SH-SY5Y (cell line): ENCODE results near the gene MAGOHB.

Experiments used
- GATA2 ChIP-seq: IDR thresholded peaks from 2 replicates; pipeline ENCODE4 v1.6.1; 2011; ENCODE audit warnings: mild to moderate bottlenecking, low read depth, low read length
- GATA3 ChIP-seq: IDR thresholded peaks from 2 replicates; pipeline ENCODE4 v1.6.1; 2011; ENCODE audit warnings: low read depth, mild to moderate bottlenecking, low read length, moderate library complexity

The MAGOHB gene

DNA sequence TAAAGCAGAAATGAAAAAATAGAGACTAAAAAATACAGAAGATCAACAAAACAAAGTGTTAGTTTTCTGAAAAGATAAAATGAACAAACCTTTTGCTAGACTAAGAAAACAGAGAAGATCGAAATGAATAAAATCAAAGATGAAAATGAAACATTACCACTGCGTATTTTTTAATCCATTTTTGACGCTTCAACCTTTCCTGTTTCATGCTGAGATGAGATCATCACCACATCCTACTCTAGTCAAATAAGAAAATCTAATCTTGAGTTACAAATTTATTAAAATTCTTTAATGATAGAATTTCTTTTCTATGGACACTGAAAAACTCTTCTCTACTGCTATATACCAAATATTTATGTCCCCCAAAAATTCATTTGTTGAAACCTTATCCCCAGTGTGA lies 30.7 kb downstream of the MAGOHB start:
- no peak for TF ChIP-seq GATA2
- no peak for TF ChIP-seq GATA3

DNA sequence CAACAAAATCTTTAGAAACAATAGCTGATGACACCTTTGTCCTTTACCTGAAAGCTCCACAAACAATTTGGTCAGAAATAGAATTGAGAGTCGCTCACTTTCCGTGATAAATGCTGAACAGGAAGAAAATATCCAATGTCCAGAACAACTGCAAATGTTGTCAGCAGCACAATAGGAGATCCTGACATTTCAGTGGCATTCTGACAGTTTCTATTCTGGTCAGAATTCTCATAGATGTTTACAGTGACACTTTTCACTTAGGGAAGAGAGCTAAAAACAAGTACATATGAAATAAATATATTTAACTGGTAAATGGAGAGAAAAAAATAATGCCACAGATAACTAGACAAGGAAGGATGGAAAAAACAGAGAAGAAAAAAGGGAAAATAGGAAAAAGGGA lies 39.1 kb downstream of the MAGOHB start:
- no peak for TF ChIP-seq GATA2
- no peak for TF ChIP-seq GATA3

DNA sequence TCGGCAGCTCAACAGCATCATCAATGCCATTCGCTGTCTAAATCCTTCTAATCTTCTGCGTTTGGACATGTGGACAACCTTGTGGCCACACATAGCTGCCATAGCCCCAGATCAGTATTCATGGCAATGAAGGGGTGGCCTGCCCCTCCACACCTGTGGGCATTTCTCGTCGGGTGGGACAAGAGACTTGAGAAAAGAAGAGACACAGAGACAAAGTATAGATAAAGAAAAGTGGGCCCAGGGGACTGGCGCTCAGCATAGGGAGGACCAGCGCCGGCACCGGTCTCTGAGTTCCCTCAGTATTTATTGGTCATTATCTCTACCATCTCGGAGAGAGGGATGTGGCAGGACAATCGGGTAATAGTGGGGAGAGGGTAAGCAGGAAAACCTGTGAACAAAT lies 42.3 kb downstream of the MAGOHB start:
- TF ChIP-seq GATA2 (no peak), GATA3 (no peak)

DNA sequence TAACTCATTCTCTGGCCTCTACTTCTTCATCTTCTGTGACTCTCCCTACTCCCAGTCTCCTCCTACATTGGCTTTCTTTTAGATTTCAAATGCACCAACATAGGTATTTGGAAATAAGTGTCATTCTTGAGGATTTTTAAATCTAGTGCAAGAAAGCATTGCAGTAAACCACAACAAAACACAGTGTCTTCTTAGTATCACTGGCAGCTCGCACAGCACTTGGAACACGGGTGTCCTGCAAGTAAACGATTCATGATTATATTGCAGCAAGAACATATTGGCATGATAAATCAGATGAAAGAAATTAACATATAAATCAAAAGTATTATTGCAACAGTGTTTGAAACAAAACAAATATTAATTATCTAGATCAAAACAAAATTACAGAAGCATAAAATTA lies 45.6 kb downstream of the MAGOHB start:
- TF ChIP-seq GATA2 (no peak), GATA3 (no peak)

DNA sequence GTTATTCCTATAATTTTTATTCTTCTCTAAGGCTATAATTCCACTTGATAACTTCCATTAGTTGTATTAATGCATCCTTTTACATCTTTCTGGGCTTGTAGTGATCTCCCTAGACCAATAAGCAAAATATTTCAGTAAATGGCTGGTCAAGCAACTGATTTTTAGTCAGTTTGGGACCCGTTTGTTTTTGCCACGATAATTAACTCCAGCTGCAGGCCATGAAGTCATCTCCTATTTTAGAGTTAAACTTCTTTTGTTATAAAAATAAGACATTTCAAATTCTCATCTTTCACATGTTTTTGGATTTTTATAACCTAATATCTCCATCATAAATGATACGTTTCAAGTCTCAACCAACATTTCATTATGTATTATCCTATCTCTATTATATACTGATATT lies 49.4 kb downstream of the MAGOHB start:
- TF ChIP-seq GATA2 = no peak
- no peak for TF ChIP-seq GATA3

DNA sequence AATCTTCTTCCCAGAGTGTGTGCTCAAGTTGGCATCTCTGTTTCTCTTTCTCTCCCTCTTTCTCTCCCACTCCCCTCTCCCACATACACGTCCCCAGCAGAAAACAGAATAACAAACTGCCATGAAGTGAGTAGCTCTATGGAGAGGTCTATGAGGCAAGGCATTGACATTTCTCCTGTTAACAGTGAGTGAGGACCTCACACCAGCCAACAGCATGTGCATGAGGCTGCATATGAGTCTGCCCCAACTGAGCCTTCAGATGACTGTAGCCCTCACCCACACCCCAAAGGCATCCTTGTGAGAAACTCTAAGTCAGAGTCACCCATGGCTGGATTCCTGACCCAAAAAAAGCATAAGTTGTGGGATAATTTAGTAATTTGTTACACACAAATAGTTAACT lies 50.4 kb downstream of the MAGOHB start:
- no peak for TF ChIP-seq GATA2

DNA sequence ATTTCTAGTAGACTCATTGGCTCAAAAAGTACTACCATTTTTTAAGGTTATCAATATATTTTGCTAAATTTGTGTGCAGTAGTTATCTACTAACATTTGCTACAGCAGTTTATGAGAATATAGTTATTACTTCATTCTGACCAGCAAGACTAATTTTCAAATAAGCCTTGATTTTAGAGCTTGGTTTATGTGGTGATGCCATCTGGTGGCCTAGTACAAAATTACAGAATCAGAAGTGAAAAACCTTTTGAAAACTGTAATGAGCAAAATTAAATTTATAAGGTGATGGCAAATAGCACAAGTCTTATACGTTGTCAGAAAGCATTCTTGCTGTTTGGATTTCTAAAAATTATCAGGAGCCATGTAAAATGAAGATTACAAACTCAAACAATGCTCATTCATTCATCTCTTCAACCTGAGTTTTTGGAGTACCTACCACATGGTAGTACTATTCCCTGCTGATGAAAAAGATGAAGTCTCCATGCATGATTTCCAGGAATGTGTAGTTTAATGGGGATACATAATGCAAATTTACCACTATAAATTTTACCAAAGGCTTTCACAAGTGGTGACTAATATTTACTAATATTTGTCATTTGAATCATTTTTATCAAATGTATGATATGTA lies 51.0 kb downstream of the MAGOHB start:
- TF ChIP-seq GATA2 (no peak), GATA3 (no peak)

DNA sequence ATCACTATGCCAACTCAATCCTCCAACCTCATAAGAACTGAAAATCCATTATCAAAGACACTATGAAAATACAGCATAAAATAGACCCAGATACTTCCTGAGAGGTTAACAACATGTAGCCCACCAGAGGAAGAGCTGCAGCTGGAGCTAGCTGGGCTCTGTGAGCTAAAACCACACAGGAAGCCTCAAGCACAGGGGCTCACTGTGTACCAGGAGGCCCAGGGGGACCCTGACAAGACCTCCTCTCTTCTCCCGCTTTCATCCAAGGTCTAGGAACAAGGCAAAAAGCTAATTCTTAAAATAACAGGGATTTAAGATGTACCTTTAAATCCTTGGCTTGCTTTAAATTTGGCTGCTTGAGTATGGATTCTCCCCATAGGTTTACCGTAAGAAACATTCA lies 54.2 kb downstream of the MAGOHB start:
- TF ChIP-seq GATA3 = no peak
- TF ChIP-seq GATA2 = no peak

DNA sequence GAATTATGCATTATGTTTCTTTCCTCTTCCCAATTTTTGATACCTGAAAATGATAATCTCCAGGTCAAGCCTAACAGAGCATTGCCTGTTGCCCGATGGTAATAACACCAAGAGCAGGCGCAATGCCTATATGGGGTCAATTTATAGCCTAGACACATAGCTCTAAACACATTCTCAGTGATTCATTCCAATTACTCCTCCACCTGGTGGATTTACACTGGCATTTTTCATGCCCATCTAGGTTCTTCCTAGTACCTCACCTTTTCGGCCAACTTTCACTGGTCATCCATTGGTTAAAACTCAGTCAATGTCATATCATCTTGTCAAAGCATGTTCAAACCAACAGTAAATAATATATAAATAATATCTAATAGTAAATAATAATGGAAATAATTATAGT lies 54.6 kb downstream of the MAGOHB start:
- TF ChIP-seq GATA2 (no peak), GATA3 (no peak)

DNA sequence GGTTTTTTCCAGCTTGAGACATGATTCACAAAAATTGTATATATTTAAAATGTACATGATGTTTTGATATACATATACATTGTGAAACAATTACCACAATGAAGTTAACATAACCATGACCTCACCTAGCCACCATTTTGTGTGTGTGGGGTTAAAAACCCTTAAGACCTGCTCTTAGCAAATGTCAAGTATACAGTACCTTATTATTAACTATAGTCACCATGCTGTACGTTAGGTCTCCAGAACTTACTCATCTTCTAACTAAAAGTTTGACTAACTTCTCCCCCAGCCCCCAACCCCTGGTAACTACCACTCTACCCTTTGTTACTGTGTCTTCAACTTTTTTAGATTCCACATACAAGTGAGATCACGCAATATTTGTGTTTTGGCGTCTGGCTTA lies 55.1 kb downstream of the MAGOHB start:
- TF ChIP-seq GATA2 (no peak), GATA3 (no peak)

DNA sequence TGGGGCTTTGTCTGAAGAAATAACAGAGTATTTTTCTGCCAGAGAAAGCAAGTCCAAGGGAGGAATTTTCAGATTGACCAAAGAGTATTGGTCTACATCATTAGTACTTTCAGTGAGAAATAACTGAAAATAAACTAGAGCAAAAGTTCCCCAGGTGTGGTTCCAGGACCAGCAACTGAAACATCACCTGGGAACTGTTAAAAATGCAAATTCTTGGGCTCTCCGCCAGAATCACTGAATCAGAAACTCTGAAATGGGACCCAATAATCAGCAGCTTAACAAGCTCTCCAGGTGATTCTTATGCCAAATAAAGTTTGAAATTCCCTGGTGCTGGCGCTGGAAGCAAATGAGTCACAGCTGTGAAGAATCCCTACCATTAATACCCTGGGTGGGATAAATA lies 55.6 kb downstream of the MAGOHB start:
- TF ChIP-seq GATA3 = no peak
- no peak for TF ChIP-seq GATA2

DNA sequence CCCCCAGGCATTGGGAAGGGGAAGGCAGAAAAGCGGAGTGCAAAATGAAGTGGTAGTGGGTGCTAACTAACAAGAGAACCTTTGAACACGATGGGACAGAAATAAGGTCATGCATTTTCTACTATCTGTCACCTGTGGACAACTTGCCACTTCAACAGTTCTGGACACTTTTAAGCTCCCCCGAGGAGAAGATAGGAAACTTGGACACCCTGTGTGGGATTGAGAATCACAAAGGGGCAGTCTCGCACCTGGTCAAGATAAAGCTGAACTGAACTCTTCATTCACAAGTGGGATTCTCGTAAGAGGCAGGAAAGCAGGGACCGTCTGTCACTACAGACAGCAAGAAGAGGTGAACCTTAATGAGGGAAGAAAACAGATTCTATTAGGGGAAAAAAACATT lies 56.1 kb downstream of the MAGOHB start:
- TF ChIP-seq GATA3 (no peak), GATA2 (no peak)

DNA sequence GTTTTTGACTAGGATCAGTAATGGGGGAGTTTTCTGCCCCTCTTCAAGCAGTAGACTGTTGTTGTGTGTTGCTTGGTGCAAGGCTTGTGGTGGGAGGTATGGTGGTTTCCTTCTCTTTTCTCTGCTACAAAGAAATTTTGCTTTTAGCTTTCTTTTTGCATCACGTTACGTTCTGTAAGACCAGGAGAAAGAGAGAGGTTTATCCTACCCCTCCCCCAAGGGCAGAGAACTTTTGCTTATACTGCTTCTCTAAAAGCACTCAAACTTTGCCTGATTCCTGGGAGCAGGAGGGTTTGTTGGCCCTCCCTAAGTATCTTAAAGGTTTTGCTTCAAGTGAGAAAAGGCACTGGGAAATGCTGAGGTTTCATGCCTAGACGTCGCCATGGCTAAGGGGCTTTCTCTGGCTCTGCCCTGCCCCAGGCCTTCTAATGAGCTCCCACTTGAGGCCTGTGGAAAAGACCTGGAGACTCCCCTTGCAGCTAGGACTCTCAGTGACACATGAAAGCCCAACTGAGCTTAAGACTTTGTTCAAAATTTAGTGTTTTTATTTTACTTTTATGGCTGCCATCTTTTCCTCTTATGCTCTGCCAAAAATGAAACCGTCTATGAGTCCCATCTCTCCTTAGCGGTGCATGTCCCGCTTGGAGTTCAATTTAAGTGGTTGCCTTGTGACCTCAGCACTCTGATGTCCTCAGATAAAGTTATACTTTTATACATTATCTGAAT lies 58.5 kb downstream of the MAGOHB start:
- TF ChIP-seq GATA2 (no peak), GATA3 (no peak)

DNA sequence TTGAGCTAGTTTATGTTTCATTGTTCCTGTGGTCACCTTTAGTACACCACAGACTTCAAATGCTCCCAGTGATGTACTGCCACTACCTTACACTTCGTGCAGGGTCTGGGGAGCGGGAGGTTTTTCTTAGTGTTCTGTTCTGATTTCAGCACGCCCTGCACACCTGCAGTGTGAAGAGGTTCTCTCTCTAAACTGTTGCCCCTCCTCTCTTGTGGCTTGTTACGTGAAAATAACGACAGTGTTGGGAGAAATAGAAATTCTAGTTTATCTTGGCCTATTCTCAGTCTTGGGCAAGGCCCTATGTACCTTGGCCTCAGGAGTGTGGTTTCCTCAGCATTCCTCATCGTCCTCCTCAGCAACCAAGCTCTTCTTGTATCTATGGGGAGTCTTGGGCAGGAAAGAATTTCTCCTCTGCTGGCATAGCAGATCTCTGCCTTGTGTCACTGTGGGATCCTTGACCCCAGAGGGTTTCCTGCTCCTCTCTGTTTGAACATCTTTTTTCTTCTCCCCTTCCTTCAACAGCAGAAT lies 59.1 kb downstream of the MAGOHB start:
- TF ChIP-seq GATA2 = no peak
- no peak for TF ChIP-seq GATA3
